DMS 273 treated with DMSO at 0.1 percent for 48 hours (cell line): Measurements from ENCODE around the gene THAP4.

Experiments used
- DNase-seq: peaks from one replicate; lab custom pipeline; 2025; lab: John Stamatoyannopoulos, UW

The THAP4 gene

GRCh38 chr2:241548451-241548835, 88.5 kb downstream of the THAP4 start:
- no peak for DNase-seq

GRCh38 chr2:241547781-241548450, 89.0 kb downstream of the THAP4 start:
- DNase-seq: no peak

- DNase-seq: no peak
Observed at GRCh38 chr2:241546771-241547498, 90.0 kb downstream of the THAP4 start.

- no peak for DNase-seq
Observed at GRCh38 chr2:241545523-241546473, 91.2 kb downstream of the THAP4 start.

- DNase-seq: no peak
Observed at GRCh38 chr2:241545106-241545505, 91.9 kb downstream of the THAP4 start.

GRCh38 chr2:241542278-241542605, 94.7 kb downstream of the THAP4 start:
- DNase-seq: no peak

GRCh38 chr2:241541564-241542277, 95.2 kb downstream of the THAP4 start:
- DNase-seq: no peak

- DNase-seq: no peak
Observed at GRCh38 chr2:241540771-241541561, 96.0 kb downstream of the THAP4 start.

GRCh38 chr2:241540401-241540770, 96.6 kb downstream of the THAP4 start:
- no peak for DNase-seq

GRCh38 chr2:241539616-241540374, 97.2 kb downstream of the THAP4 start:
- no peak for DNase-seq

GRCh38 chr2:241538838-241539615, 97.9 kb downstream of the THAP4 start:
- no peak for DNase-seq

- DNase-seq: no peak
Observed at GRCh38 chr2:241535871-241536655, 100.9 kb downstream of the THAP4 start.

GRCh38 chr2:241534701-241535375, 102.1 kb downstream of the THAP4 start:
- no peak for DNase-seq
